Measurements from ENCODE around the gene HOXD1.

Gene HOXD1

GRCh38 chr2:176234940-176235339, 46.5 kb downstream of the HOXD1 start:
- H3K36me3 ChIP-seq (ENCODE audit: control insufficient read depth, insufficient read depth, low read length) = no peaks in the 10 kb centered on the region
- H3K9ac ChIP-seq (ENCODE audit: low read depth, low read length) = no peak overlapping the region
- no peaks in the 10 kb centered on the region for H3K27me3 ChIP-seq (ENCODE audit: control insufficient read depth, insufficient read depth, low read length)
- H3K4me1 ChIP-seq (ENCODE audit: control insufficient read depth, insufficient read depth, low read length) = no peaks in the 10 kb centered on the region
- no peaks in the 10 kb centered on the region for H3K9me3 ChIP-seq (ENCODE audit: control insufficient read depth, insufficient read depth, low read length)
- H3K4me3 ChIP-seq (ENCODE audit: low read depth, low read length) = no peak overlapping the region
- no peak overlapping the region for H3K27ac ChIP-seq (ENCODE audit: low read depth, low read length)

GRCh38 chr2:176237456-176237855, 49.0 kb downstream of the HOXD1 start:
- H3K27ac ChIP-seq (ENCODE audit: low read depth, low read length) = no peak overlapping the region
- no peaks in the 10 kb centered on the region for H3K9me3 ChIP-seq (ENCODE audit: control insufficient read depth, insufficient read depth, low read length)
- no peak overlapping the region for H3K4me3 ChIP-seq (ENCODE audit: low read depth, low read length)
- H3K4me1 ChIP-seq (ENCODE audit: control insufficient read depth, insufficient read depth, low read length) = no peaks in the 10 kb centered on the region
- H3K27me3 ChIP-seq (ENCODE audit: control insufficient read depth, insufficient read depth, low read length) = no peaks in the 10 kb centered on the region
- H3K9ac ChIP-seq (ENCODE audit: low read depth, low read length) = no peak overlapping the region
- H3K36me3 ChIP-seq (ENCODE audit: control insufficient read depth, insufficient read depth, low read length) = no peaks in the 10 kb centered on the region

- no peaks in the 10 kb centered on the region for H3K9me3 ChIP-seq (ENCODE audit: control insufficient read depth, insufficient read depth, low read length)
- H3K9ac ChIP-seq (ENCODE audit: low read depth, low read length) = no peak overlapping the region
- H3K4me3 ChIP-seq (ENCODE audit: low read depth, low read length) = no peak overlapping the region
- no peaks in the 10 kb centered on the region for H3K4me1 ChIP-seq (ENCODE audit: control insufficient read depth, insufficient read depth, low read length)
- no peaks in the 10 kb centered on the region for H3K27me3 ChIP-seq (ENCODE audit: control insufficient read depth, insufficient read depth, low read length)
- H3K27ac ChIP-seq (ENCODE audit: low read depth, low read length) = no peak overlapping the region
- no peaks in the 10 kb centered on the region for H3K36me3 ChIP-seq (ENCODE audit: control insufficient read depth, insufficient read depth, low read length)
These were observed 50.6 kb downstream of the HOXD1 start for GRCh38 chr2:176239031-176239430.

- Histone ChIP-seq H3K27me3 (ENCODE audit: control insufficient read depth, insufficient read depth, low read length) (no peaks in the 10 kb centered on the region), H3K27ac (ENCODE audit: low read depth, low read length) (no peak overlapping the region), H3K9me3 (ENCODE audit: control insufficient read depth, insufficient read depth, low read length) (no peaks in the 10 kb centered on the region), H3K4me1 (ENCODE audit: control insufficient read depth, insufficient read depth, low read length) (no peaks in the 10 kb centered on the region), H3K36me3 (ENCODE audit: control insufficient read depth, insufficient read depth, low read length) (no peaks in the 10 kb centered on the region), H3K4me3 (ENCODE audit: low read depth, low read length) (no peak overlapping the region), H3K9ac (ENCODE audit: low read depth, low read length) (no peak overlapping the region)
These were observed 51.8 kb downstream of the HOXD1 start for GRCh38 chr2:176240301-176240700.

Measured in HUES48 (cell line).